IPS-18a (cell line): ENCODE measurements around the gene ATP2A1.
"Not testable (repeated sequence)": the region's sequence is repeated elsewhere in the genome, so short reads cannot be mapped to it uniquely, and the experiment has no call there.

Source experiments
- H3K27ac ChIP-seq: one replicate; pipeline ENCODE4 v1.5.1; 2013; ENCODE audit warnings: low read length
- H3K27me3 ChIP-seq: one replicate; pipeline ENCODE4 v1.6.1; 2013; ENCODE audit warnings: mild to moderate bottlenecking, low read length; ENCODE audit not compliant: control insufficient read depth, insufficient read depth
- H3K36me3 ChIP-seq: one replicate; pipeline ENCODE4 v1.6.1; 2013; ENCODE audit warnings: low read depth, low read length; ENCODE audit not compliant: control insufficient read depth
- H3K4me1 ChIP-seq: one replicate; pipeline ENCODE4 v1.6.1; 2013; ENCODE audit warnings: low read depth, low read length; ENCODE audit not compliant: control insufficient read depth
- H3K4me3 ChIP-seq: one replicate; pipeline ENCODE4 v1.5.1; 2013; ENCODE audit warnings: low read length
- H3K9ac ChIP-seq: one replicate; pipeline ENCODE4 v1.6.1; 2013; ENCODE audit warnings: mild to moderate bottlenecking, low read length, moderate library complexity
- H3K9me3 ChIP-seq: one replicate; pipeline ENCODE4 v1.6.1; 2013; ENCODE audit warnings: low read depth, low read length; ENCODE audit not compliant: control insufficient read depth

ATP2A1 gene

DNA sequence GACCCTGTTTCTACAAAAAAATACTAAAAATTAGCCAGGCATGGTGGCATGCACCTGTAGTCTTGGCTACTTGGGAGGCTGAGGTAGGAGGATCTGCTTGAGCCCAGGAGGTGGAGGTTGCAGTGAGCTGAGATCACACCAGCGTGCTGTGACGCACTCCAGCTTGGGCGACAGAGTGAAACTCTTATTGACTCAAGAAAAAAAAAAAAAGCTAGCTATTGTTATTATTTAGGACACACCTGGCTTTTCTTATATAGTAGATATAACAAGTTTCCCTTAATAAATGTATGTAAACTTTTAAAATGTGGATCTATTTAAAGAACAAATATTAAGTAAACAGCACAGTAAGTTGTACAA lies 44.9 kb downstream of the ATP2A1 start:
- Histone ChIP-seq H3K27ac (no peak overlapping the region), H3K4me1 (peaks cover 5% of the 10 kb centered on the region), H3K27me3 (no peaks in the 10 kb centered on the region), H3K9me3 (no peaks in the 10 kb centered on the region), H3K36me3 (peaks cover 9% of the 10 kb centered on the region), H3K4me3 (no peak overlapping the region), H3K9ac (no peak overlapping the region)

DNA sequence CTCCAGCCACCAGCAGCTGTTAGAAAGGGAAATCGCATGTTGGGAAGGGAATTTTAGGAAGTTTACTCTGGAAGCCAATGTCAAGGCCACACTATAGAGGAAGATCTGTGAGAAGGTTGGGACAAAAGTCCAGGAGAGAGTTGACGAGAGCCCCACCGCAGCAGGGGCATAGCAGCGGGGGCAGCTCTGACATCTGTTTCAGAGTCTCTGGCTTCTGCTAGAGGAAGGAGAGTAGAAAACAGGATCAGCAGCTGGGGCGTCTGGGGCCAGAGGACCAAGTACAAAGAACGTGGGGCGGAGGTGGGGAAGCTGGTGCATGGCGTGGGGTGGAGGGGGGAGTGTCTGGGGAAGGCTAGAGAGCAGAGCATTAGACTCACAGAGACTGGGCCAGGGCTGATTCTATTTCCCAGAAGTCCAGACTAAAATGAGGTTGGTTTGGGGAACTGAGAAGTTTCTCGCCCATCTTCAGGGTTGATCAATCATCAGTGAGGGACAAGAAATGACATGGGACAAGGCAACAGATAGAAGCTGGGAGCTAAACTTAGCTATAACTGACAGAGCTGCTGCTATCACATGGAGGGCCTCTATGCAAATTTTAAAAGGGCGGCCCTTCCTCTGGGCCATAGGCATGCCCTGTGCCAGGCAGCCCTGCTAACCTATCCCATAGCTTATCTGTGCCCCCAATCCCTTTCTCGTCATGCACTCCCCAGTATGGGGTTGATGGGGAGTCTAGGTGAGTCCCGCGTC lies 45.5 kb downstream of the ATP2A1 start:
- H3K4me3 ChIP-seq, result peak overlapping the region; percentile 75
- H3K9ac ChIP-seq, result peak overlapping the region; percentile 46
- peak overlapping the region; percentile 61 for H3K27ac ChIP-seq
- H3K9me3 ChIP-seq, result no peaks in the 10 kb centered on the region
- peaks cover 7% of the 10 kb centered on the region for H3K36me3 ChIP-seq
- no peaks in the 10 kb centered on the region for H3K27me3 ChIP-seq
- peaks cover 5% of the 10 kb centered on the region for H3K4me1 ChIP-seq

GRCh38 chr16:28924399-28924761 lies 46.1 kb downstream of the ATP2A1 start:
- Histone ChIP-seq H3K9ac (peak overlapping the region; percentile 46), H3K4me3 (peak overlapping the region; percentile 75), H3K9me3 (no peaks in the 10 kb centered on the region), H3K4me1 (peaks cover 5% of the 10 kb centered on the region), H3K36me3 (peaks cover 4% of the 10 kb centered on the region), H3K27ac (peak overlapping the region; percentile 61), H3K27me3 (no peaks in the 10 kb centered on the region)

DNA sequence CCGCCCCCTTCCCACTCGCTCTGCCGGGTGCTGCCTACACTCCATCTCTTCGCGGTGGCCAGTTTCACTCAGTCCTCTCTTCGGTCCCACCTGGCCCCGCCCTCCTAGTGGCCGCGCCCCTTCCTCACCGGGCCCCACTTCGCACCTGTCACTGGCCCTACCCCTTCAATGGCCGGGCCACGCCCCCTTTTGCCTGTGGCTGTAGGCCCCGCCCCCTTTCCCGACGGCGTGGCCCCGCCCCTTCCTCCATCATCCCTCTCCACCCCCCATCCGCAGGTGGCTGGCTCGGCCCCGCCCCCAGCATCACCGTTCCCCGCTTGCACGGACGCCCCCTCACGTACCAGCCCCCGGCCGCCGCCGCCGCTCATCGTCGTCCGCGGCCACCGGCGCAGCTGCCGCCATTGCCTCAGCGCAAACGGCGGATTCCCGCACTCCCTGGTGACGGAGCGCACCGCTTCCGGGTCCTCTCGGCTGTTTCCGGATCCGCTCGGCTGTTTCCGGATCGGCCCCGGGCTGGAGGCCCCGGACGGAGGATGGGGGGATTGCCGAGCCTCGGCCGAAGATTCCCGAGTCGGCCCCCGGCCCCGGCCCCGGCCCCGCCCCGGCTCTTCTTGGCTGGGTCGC lies 46.6 kb downstream of the ATP2A1 start, which contains the start of gene RABEP2:
RABEP2 (minus strand) TSS at position 477 of the 624 bp plus-strand sequence; CDS start at position 402, 75 bp downstream.
- Histone ChIP-seq H3K36me3 (no peaks in the 10 kb centered on the region), H3K9me3 (no peaks in the 10 kb centered on the region), H3K27ac (peak within 1 kb of the TSS; percentile 61), H3K4me3 (peak within 1 kb of the TSS; percentile 75), H3K9ac (peak within 1 kb of the TSS; percentile 95), H3K4me1 (peaks cover 5% of the 10 kb centered on the region), H3K27me3 (no peaks in the 10 kb centered on the region)

- peak overlapping the region; percentile 75 for H3K4me3 ChIP-seq
These were observed 47.3 kb downstream of the ATP2A1 start for GRCh38 chr16:28925386-28926228.

DNA sequence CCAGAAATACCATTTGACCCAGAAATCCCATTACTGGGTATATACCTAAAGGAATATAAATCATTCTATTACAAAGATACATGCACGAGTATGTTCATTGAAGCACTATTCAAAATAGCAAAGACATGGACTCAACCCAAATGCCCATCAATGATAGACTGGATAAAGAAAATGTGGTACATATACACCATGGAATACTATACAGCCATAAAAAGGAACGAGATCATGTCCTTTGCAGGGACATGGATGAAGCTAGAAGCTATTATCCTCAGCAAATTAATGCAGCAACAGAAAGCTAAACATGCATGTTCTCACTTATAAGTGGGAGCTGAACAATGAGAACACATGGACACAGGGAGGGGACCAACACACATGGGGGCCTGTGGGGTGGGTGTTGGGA lies 48.0 kb downstream of the ATP2A1 start:
- not testable (repeated sequence) for H3K9ac ChIP-seq, H3K27me3 ChIP-seq, H3K9me3 ChIP-seq, H3K36me3 ChIP-seq, H3K27ac ChIP-seq, H3K4me1 ChIP-seq
- peak overlapping the region; percentile 75 for H3K4me3 ChIP-seq

More at GRCh38 chr16:28925386-28926228, 47.3 kb downstream of the ATP2A1 start:
- peaks cover 5% of the 10 kb centered on the region for H3K4me1 ChIP-seq
- H3K9me3 ChIP-seq, result no peaks in the 10 kb centered on the region
- H3K9ac ChIP-seq, result peak overlapping the region; percentile 95
- H3K27me3 ChIP-seq, result no peaks in the 10 kb centered on the region
- no peaks in the 10 kb centered on the region for H3K36me3 ChIP-seq
- peak overlapping the region; percentile 14 for H3K27ac ChIP-seq

DNA sequence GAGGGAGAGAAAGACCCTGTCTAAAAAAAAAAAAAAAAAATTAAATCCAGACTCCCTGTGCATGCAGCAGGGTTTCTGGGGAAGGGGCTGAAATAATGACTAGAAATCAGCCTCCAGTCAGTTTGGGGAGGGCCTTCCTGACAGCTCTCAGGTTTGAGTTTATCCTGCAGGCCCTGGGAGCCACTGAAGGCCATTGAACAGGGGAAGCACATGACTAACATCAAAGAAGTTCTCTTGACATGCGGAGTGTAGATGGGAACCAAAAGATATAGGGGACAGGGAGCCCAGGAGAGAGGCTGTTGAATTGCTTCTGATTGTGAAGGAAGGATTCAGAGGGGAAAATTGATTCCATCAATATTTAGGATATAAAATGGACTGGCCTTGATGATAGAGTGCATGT lies 49.5 kb downstream of the ATP2A1 start:
- no peaks in the 10 kb centered on the region for H3K36me3 ChIP-seq
- H3K9ac ChIP-seq, result no peak overlapping the region
- H3K4me3 ChIP-seq, result no peak overlapping the region
- no peaks in the 10 kb centered on the region for H3K27me3 ChIP-seq
- no peaks in the 10 kb centered on the region for H3K9me3 ChIP-seq
- peaks cover 5% of the 10 kb centered on the region for H3K4me1 ChIP-seq
- H3K27ac ChIP-seq, result no peak overlapping the region

DNA sequence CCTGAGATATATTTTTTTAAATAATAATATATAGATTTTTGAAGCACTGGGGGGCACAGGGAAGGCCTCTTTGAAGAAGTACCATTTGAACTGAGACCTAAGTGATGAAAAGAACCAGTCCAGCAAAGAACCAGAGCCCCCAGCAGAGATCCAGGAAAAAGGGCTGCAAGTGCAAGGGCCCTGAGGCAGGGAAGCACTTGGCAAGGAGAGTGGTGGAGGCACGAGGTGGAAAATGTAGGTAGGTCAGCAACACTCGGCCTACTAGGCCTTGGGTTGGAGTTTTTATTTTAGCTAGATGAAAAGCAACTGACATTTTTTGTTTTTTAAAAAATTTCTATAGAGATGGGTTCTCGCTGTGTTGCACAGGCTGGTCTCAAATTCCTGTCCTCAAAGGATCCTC lies 51.9 kb downstream of the ATP2A1 start:
- Histone ChIP-seq H3K27me3 (no peaks in the 10 kb centered on the region), H3K36me3 (no peaks in the 10 kb centered on the region), H3K27ac (no peak overlapping the region), H3K9ac (no peak overlapping the region), H3K4me3 (no peak overlapping the region), H3K4me1 (no peaks in the 10 kb centered on the region), H3K9me3 (no peaks in the 10 kb centered on the region)

DNA sequence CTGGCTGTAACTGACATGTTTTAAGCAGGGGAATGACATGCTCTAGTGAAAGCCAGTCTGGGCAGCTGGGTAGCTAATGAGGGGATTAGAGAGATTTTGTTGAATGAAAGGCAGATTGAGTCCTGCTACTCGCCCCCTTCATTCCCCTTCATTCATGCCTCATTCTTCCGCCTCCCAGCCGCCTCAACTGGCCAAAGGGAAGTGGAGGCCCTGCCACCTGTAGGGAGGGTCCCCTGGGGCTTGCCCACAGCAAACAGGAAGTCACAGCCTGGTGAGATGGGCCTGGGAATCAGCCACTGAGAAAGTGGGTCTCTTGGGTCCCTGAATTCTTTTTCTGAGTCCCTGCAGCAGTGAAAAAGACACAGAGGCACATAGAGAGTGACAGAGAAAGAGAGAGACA lies 52.4 kb downstream of the ATP2A1 start:
- no peak overlapping the region for H3K4me3 ChIP-seq
- H3K9ac ChIP-seq, result no peak overlapping the region
- H3K4me1 ChIP-seq, result no peaks in the 10 kb centered on the region
- H3K9me3 ChIP-seq, result no peaks in the 10 kb centered on the region
- no peaks in the 10 kb centered on the region for H3K36me3 ChIP-seq
- no peak overlapping the region for H3K27ac ChIP-seq
- H3K27me3 ChIP-seq, result no peaks in the 10 kb centered on the region

- Histone ChIP-seq H3K9ac (no peak within 1 kb of the TSS), H3K4me1 (no peaks in the 10 kb centered on the region), H3K4me3 (no peak within 1 kb of the TSS), H3K27me3 (no peaks in the 10 kb centered on the region), H3K36me3 (no peaks in the 10 kb centered on the region), H3K27ac (no peak within 1 kb of the TSS), H3K9me3 (no peaks in the 10 kb centered on the region)
These were observed 53.5 kb downstream of the ATP2A1 start, which contains the start of gene CD19 for GRCh38 chr16:28931801-28932225. CD19 (plus strand) TSS chr16:28931971; CDS start chr16:28932001, 30 bp downstream.

- Histone ChIP-seq H3K9ac (no peak overlapping the region), H3K27ac (no peak overlapping the region), H3K4me3 (no peak overlapping the region), H3K9me3 (no peaks in the 10 kb centered on the region), H3K27me3 (no peaks in the 10 kb centered on the region), H3K4me1 (no peaks in the 10 kb centered on the region), H3K36me3 (no peaks in the 10 kb centered on the region)
These were observed 54.3 kb downstream of the ATP2A1 start for GRCh38 chr16:28932339-28933141.
